NCI-H345 treated with DMSO at 0.1 percent for 48 hours (cell line): ENCODE results near the gene FRK.
"Not testable (repeated sequence)": the region's sequence is repeated elsewhere in the genome, so short reads cannot be mapped to it uniquely, and the experiment has no call there.

Experiments used
- DNase-seq: peaks from one replicate; lab custom pipeline; 2025; ENCODE audit not compliant: unreplicated experiment; lab: John Stamatoyannopoulos, UW

FRK gene

GRCh38 chr6:115891111-115891669 is 169.5 kb downstream of the FRK start:
- DNase-seq = no peak

- no peak for DNase-seq
These were observed 170.5 kb downstream of the FRK start for GRCh38 chr6:115890238-115890637.

GRCh38 chr6:115888687-115889470 is 171.8 kb downstream of the FRK start:
- not testable (repeated sequence) for DNase-seq

- DNase-seq = no peak
These were observed 172.8 kb downstream of the FRK start for GRCh38 chr6:115887891-115888290.

GRCh38 chr6:115885636-115886366 is 174.9 kb downstream of the FRK start:
- DNase-seq = no peak

GRCh38 chr6:115882771-115883170 is 177.9 kb downstream of the FRK start:
- DNase-seq = no peak

- DNase-seq = no peak
These were observed 178.5 kb downstream of the FRK start for GRCh38 chr6:115882174-115882573.
